ENCODE measurements around the gene MSH2.

GRCh38 chr2:47456851-47457250 is 53.9 kb downstream of the MSH2 start:
- TF ChIP-seq, protein P1, sequence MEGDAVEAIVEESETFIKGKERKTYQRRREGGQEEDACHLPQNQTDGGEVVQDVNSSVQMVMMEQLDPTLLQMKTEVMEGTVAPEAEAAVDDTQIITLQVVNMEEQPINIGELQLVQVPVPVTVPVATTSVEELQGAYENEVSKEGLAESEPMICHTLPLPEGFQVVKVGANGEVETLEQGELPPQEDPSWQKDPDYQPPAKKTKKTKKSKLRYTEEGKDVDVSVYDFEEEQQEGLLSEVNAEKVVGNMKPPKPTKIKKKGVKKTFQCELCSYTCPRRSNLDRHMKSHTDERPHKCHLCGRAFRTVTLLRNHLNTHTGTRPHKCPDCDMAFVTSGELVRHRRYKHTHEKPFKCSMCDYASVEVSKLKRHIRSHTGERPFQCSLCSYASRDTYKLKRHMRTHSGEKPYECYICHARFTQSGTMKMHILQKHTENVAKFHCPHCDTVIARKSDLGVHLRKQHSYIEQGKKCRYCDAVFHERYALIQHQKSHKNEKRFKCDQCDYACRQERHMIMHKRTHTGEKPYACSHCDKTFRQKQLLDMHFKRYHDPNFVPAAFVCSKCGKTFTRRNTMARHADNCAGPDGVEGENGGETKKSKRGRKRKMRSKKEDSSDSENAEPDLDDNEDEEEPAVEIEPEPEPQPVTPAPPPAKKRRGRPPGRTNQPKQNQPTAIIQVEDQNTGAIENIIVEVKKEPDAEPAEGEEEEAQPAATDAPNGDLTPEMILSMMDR (IDR thresholded peaks at IDR 0.05): no peak
- TF ChIP-seq POLR2A (IDR thresholded peaks at IDR 0.05) (no peak), EP300 (IDR thresholded peaks at IDR 0.05) (no peak)

All from upper lobe of left lung (tissue), 4 donors.